ENCODE data around the gene TNNT2. TPM values are rescaled to one million over a fixed set of nuclear protein-coding genes. Genes with fewer than 3 reads are reported as not detected.
A peak's percentile ranks its signal among the peaks of the same experiment; 100 is the strongest.

TNNT2 gene
- total and polyA plus RNA-seq, 2 donors from 2014 or later: 2.1 to 117 TPM

- Histone ChIP-seq H3K36me3 (ENCODE audit: control insufficient read depth in 2 of 3, insufficient read depth in 3 of 3, low read length in 3 of 3) (peaks cover 0 to 3% (median 0%) of the 10 kb centered on the region in 3 donors), H3K4me1 (ENCODE audit: control insufficient read depth in 2 of 3, insufficient read depth in 2 of 3, low read depth in 1 of 3, low read length in 3 of 3) (peaks cover 3 to 28% (median 26%) of the 10 kb centered on the region in 3 donors), H3K27me3 (ENCODE audit: control insufficient read depth, insufficient read depth, low read length) (no peaks in the 10 kb centered on the region), H3K9ac (ENCODE audit: low read length in 3 of 3) (no peak overlapping the region), H3K9me3 (ENCODE audit: control insufficient read depth in 2 of 3, insufficient read depth in 1 of 3, low read length in 3 of 3) (no peaks in the 10 kb centered on the region), H3K4me3 (ENCODE audit: low read length in 3 of 3) (no peak overlapping the region), H3K27ac (ENCODE audit: low read depth in 2 of 2, low read length in 2 of 2) (no peak overlapping the region)
- intact Hi-C loops (cut with DNase I): no loop called here
- TF ChIP-seq CTCF (IDR thresholded peaks at IDR 0.05; ENCODE audit: borderline replicate concordance, extremely low read depth, insufficient read depth): no peak
- FAIRE-seq (no peak), DNase-seq (no peak)
Observed at GRCh38 chr1:201409440-201409839, 32.0 kb upstream of the TNNT2 start.

- H3K9me3 ChIP-seq (ENCODE audit: control insufficient read depth in 2 of 3, insufficient read depth in 1 of 3, low read length in 3 of 3): no peaks in the 10 kb centered on the region
- H3K27me3 ChIP-seq (ENCODE audit: control insufficient read depth, insufficient read depth, low read length): no peaks in the 10 kb centered on the region
- no peak overlapping the region for H3K9ac ChIP-seq (ENCODE audit: low read length in 3 of 3)
- peaks cover 0 to 3% (median 0%) of the 10 kb centered on the region in 3 donors for H3K36me3 ChIP-seq (ENCODE audit: control insufficient read depth in 2 of 3, insufficient read depth in 3 of 3, low read length in 3 of 3)
- H3K27ac ChIP-seq (ENCODE audit: low read depth in 2 of 2, low read length in 2 of 2): no peak overlapping the region
- no peak for FAIRE-seq
- intact Hi-C loops (cut with DNase I): no loop called here
- no peak for DNase-seq
- no peak for TF ChIP-seq CTCF (IDR thresholded peaks at IDR 0.05; ENCODE audit: borderline replicate concordance, extremely low read depth, insufficient read depth)
- no peak overlapping the region for H3K4me3 ChIP-seq (ENCODE audit: low read length in 3 of 3)
- H3K4me1 ChIP-seq (ENCODE audit: control insufficient read depth in 2 of 3, insufficient read depth in 2 of 3, low read depth in 1 of 3, low read length in 3 of 3): peaks cover 3 to 32% (median 30%) of the 10 kb centered on the region in 3 donors
Observed at GRCh38 chr1:201408834-201409200, 31.3 kb upstream of the TNNT2 start.

GRCh38 chr1:201408176-201408833 is 30.8 kb upstream of the TNNT2 start:
- intact Hi-C loops (cut with DNase I): no loop called here
- FAIRE-seq (no peak), DNase-seq (peak; percentile 84 to 92 (median 87))
- no peak overlapping the region for H3K27ac ChIP-seq (ENCODE audit: low read depth in 2 of 2, low read length in 2 of 2)
- no peaks in the 10 kb centered on the region for H3K9me3 ChIP-seq (ENCODE audit: control insufficient read depth in 2 of 3, insufficient read depth in 1 of 3, low read length in 3 of 3)
- H3K4me1 ChIP-seq (ENCODE audit: control insufficient read depth in 2 of 3, insufficient read depth in 2 of 3, low read depth in 1 of 3, low read length in 3 of 3): peaks cover 3 to 32% (median 30%) of the 10 kb centered on the region in 3 donors
- peak; percentile 97 for TF ChIP-seq CTCF (IDR thresholded peaks at IDR 0.05; ENCODE audit: borderline replicate concordance, extremely low read depth, insufficient read depth)
- H3K36me3 ChIP-seq (ENCODE audit: control insufficient read depth in 2 of 3, insufficient read depth in 3 of 3, low read length in 3 of 3): peaks cover 0 to 3% (median 0%) of the 10 kb centered on the region in 3 donors
- no peak overlapping the region for H3K9ac ChIP-seq (ENCODE audit: low read length in 3 of 3)
- no peaks in the 10 kb centered on the region for H3K27me3 ChIP-seq (ENCODE audit: control insufficient read depth, insufficient read depth, low read length)
- H3K4me3 ChIP-seq (ENCODE audit: low read length in 3 of 3): no peak overlapping the region

All from kidney (tissue), 14 donors.